A549 (cell line): ENCODE data around the gene VPS13D. TPM values are rescaled to one million over a fixed set of nuclear protein-coding genes. Genes with fewer than 3 reads are reported as not detected.

Experiments
- ATAC-seq, 2 experiments: fragments of 200-7000 bp in 1 of 2; fragments of >200 bp in 1 of 2; cut with Nextera tagmentation in 1 of 2; cut with Tn5 transposase in 1 of 2; 3 replicates each; pipeline versions ENCODE4 v1.8.0 to v1.9.1; 2018 to 2020; ENCODE audit warnings: mild to moderate bottlenecking in 1 of 2, moderate library complexity in 1 of 2
- CTCF ChIA-PET: fragments of 300-600 bp; sonication (Branson Sonifier 250); formaldehyde crosslinking; extraction: SDS; loops from one replicate; lab custom pipeline; 2021; ENCODE audit warnings: antibody characterized with exemption, inconsistent platforms; lab: Yijun Ruan, JAX
- POLR2A ChIA-PET: fragments of 350-600 bp; formaldehyde crosslinking; extraction: SDS; loops from one replicate; lab custom pipeline; 2021; ENCODE audit warnings: antibody characterized with exemption, inconsistent platforms; lab: Yijun Ruan, JAX
- DNase-seq, 2 experiments: peaks; one replicate each; pipeline versions ENCODE4 v3.0.0 to v3.0.0-alpha.2; 2011 to 2016; ENCODE audit warnings: low read depth in 1 of 2, low spot score in 1 of 2
- FAIRE-seq: peaks from 2 replicates; lab custom pipeline; 2011; peaks lifted over from hg19 to GRCh38; lab: Jason Lieb, UNC
- H3K27ac ChIP-seq, 2 experiments: fragments of >200 bp; sonication (Bioruptor Twin); formaldehyde crosslinking; 3 replicates each; pipeline ENCODE4 v1.5.1; 2016 to 2017
- H3K4me1 ChIP-seq: fragments of >200 bp; sonication (Bioruptor Twin); formaldehyde crosslinking; 3 replicates; pipeline ENCODE4 v1.6.1; 2016
- H3K4me2 ChIP-seq: fragments of >200 bp; sonication (Bioruptor Twin); formaldehyde crosslinking; 3 replicates; pipeline ENCODE4 v1.6.1; 2016
- H3K4me3 ChIP-seq: fragments of >200 bp; sonication (Bioruptor Twin); formaldehyde crosslinking; 3 replicates; pipeline ENCODE4 v1.5.1; 2016
- H3K9me3 ChIP-seq: fragments of >200 bp; sonication (Bioruptor Twin); formaldehyde crosslinking; 3 replicates; pipeline ENCODE4 v1.6.1; 2016
- CBX8 ChIP-seq: fragments of 200-600 bp; sonication (generic); IDR thresholded peaks from 2 replicates; pipeline ENCODE4 v1.6.1; 2016
- CEBPB ChIP-seq, 2 experiments: fragments of >200 bp in 1 of 2; sonication (Bioruptor Twin) in 1 of 2; formaldehyde crosslinking in 1 of 2; IDR thresholded peaks; 2 replicates each; pipeline ENCODE4 v1.6.1; 2012 to 2016
- CHD2 ChIP-seq: fragments of 150-350 bp; IDR thresholded peaks from 2 replicates; pipeline ENCODE4 v1.6.1; 2014; ENCODE audit warnings: low read length; ENCODE audit not compliant: partially characterized antibody
- CHD4 ChIP-seq: fragments of 200-600 bp; sonication (generic); IDR thresholded peaks from 2 replicates; pipeline ENCODE4 v1.6.1; 2016; ENCODE audit warnings: antibody characterized with exemption, mild to moderate bottlenecking, borderline replicate concordance
- EHMT2 ChIP-seq: fragments of 200-600 bp; sonication (generic); IDR thresholded peaks from 2 replicates; pipeline ENCODE4 v1.6.1; 2016; ENCODE audit warnings: antibody characterized with exemption, low read depth, mild to moderate bottlenecking, moderate library complexity
- EP300 ChIP-seq, 2 experiments: fragments of >200 bp; sonication (Bioruptor Twin); formaldehyde crosslinking; IDR thresholded peaks; 2 replicates in 1 of 2; 3 replicates in 1 of 2; pipeline ENCODE4 v1.6.1; 2016 to 2017
- ESRRA ChIP-seq: fragments of 150-350 bp; IDR thresholded peaks from 2 replicates; pipeline ENCODE4 v1.6.1; 2014; ENCODE audit warnings: mild to moderate bottlenecking, low read length, borderline replicate concordance
- FOSL2 ChIP-seq, 2 experiments: fragments of 450-650 bp in 1 of 2; fragments of >200 bp in 1 of 2; sonication (Bioruptor Twin) in 1 of 2; formaldehyde crosslinking; IDR thresholded peaks; 2 replicates each; pipeline versions ENCODE4 v1.5.0 to v1.6.1; 2016 to 2020; ENCODE audit warnings: mild to moderate bottlenecking in 1 of 2, moderate library complexity in 1 of 2
- FOXS1 ChIP-seq: fragments of 250-450 bp; sonication (Bioruptor Pico); IDR thresholded peaks from 2 replicates; pipeline ENCODE4 v1.5.0; 2020; ENCODE audit warnings: mild to moderate bottlenecking, moderate library complexity
- GATA3 ChIP-seq: IDR thresholded peaks from 2 replicates; pipeline ENCODE4 v1.6.1; 2012; ENCODE audit warnings: borderline replicate concordance
- HOXB5 ChIP-seq: fragments of 250-450 bp; sonication (Bioruptor Pico); IDR thresholded peaks from 2 replicates; pipeline ENCODE4 v1.5.0; 2020; ENCODE audit warnings: mild to moderate bottlenecking, moderate library complexity
- MYC ChIP-seq: IDR thresholded peaks from 2 replicates; pipeline ENCODE4 v1.6.1; 2012; ENCODE audit warnings: mild to moderate bottlenecking, inconsistent platforms, low read length, improper control_type of control experiment, borderline replicate concordance
- NFE2L2 ChIP-seq: fragments of 150-350 bp; conservative IDR thresholded peaks from 2 replicates; pipeline ENCODE4 v1.6.1; 2014; ENCODE audit warnings: low read length
- NR3C1 ChIP-seq: fragments of >200 bp; sonication (Bioruptor Twin); formaldehyde crosslinking; IDR thresholded peaks from 3 replicates; pipeline ENCODE4 v1.6.1; 2017
- PHF8 ChIP-seq: fragments of 200-600 bp; sonication (generic); IDR thresholded peaks from 2 replicates; pipeline ENCODE4 v1.6.1; 2016; ENCODE audit warnings: low read depth, mild to moderate bottlenecking, antibody characterized with exemption, moderate library complexity, borderline replicate concordance
- POLR2AphosphoS2 ChIP-seq: conservative IDR thresholded peaks from 2 replicates; pipeline ENCODE4 v1.6.1; 2012; ENCODE audit warnings: low read length, improper control_type of control experiment, inconsistent platforms
- RAD21 ChIP-seq, 2 experiments: fragments of >200 bp in 1 of 2; sonication (Bioruptor Twin) in 1 of 2; formaldehyde crosslinking in 1 of 2; IDR thresholded peaks in 1 of 2; conservative IDR thresholded peaks in 1 of 2; 2 replicates in 1 of 2; 3 replicates in 1 of 2; pipeline ENCODE4 v1.6.1; 2012 to 2018; ENCODE audit warnings: inconsistent platforms in 1 of 2
- SREBF2 ChIP-seq: fragments of 450-650 bp; IDR thresholded peaks from 2 replicates; pipeline ENCODE4 v1.6.1; 2014; ENCODE audit warnings: mild to moderate bottlenecking, moderate library complexity
- TFCP2L1 ChIP-seq: fragments of 250-450 bp; sonication (Bioruptor Pico); IDR thresholded peaks from 2 replicates; pipeline ENCODE4 v1.5.0; 2021; ENCODE audit warnings: mild to moderate bottlenecking
- ZC3H11A ChIP-seq: fragments of 450-650 bp; IDR thresholded peaks from 2 replicates; pipeline ENCODE4 v1.6.1; 2014; ENCODE audit warnings: antibody characterized with exemption, mild to moderate bottlenecking
- ZSCAN20 ChIP-seq: fragments of 250-450 bp; sonication (Bioruptor Pico); IDR thresholded peaks from 2 replicates; pipeline ENCODE4 v1.8.0; 2022; ENCODE audit warnings: mild to moderate bottlenecking, moderate library complexity
- WGBS: methylation state at CpG from one replicate; pipeline ENCODE4 v1.1.6; 2017; ENCODE audit errors: missing lambda C conversion rate; 5-methylcytosine and 5-hydroxymethylcytosine counted together
- polyA plus RNA-seq, 4 experiments: library from polyadenylated mRNA; depleted of rRNA in 3 of 4; stranded (reverse); fragments of >200 nt; fragmentation: RNase III in 1 of 4; extraction: RNeasy Plus Mini Kit Qiagen cat#74134 plus additional on column Dnase treatment in 1 of 4; gene quantifications; 2 replicates in 3 of 4; 3 replicates in 1 of 4; pipeline ENCODE4 v1.2.3, GENCODE V29; 2011 to 2017
- TF ChIP-seq, protein P1 (sequence below): fragments of 150-350 bp; IDR thresholded peaks from 2 replicates; pipeline ENCODE4 v1.6.1; 2014; ENCODE audit warnings: low read depth, mild to moderate bottlenecking, low read length

VPS13D gene
- polyA plus RNA-seq, 2 of the 4 experiments (the other 2 are of a cell fraction): 5.4 to 15.9 TPM

- TF ChIP-seq CHD4 (no peak), EHMT2 (no peak), HOXB5 (CRISPR knock-in tag) (no peak), TFCP2L1 (CRISPR knock-in tag) (no peak), POLR2AphosphoS2 (no peak), ZSCAN20 (no peak), EP300 (IDR thresholded peaks at IDR 0.05) (no peak)
These were observed 283.4 kb downstream of the VPS13D start (continued) for GRCh38 chr1:12513181-12513580.

DNA sequence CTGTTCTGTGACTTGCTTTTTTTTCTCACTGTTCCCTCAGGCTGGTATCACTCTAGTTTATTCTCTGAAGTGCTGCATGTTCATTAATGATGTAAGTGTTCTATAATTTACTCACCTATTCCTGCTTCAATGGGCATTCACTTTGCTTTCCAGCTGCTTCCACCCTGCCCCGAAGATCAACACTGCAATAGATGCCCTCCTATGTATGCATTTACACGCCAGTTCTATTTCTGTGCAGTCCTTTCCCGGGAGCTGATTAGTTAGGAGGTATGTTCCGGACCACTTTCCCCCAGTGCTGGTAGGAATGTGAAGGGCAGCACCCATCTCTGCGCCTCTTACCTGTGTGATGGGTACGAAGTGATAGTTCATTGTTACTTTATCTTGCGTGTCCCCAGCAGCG, 284.8 kb downstream of the VPS13D start:
- no peak for ATAC-seq
- Histone ChIP-seq H3K4me3 (no peak overlapping the region), H3K27ac (no peak overlapping the region), H3K4me1 (0 out of 3 replicates have a peak, but pooled peaks cover 3% of the 10 kb centered on the region), H3K4me2 (no peak overlapping the region), H3K9me3 (no peaks in the 10 kb centered on the region)
- no peak for FAIRE-seq
- no peak for DNase-seq
- TF ChIP-seq PHF8 (no peak), FOXS1 (CRISPR knock-in tag) (no peak)
- ChIA-PET POLR2A (no interaction called here), CTCF (interaction anchor here (0.6 kb wide), 2 partner anchors 13 to 55 kb away, joined by 3 read pairs; no protein-coding TSS in a partner anchor)
- WGBS: 88% methylated on average over 8 of the region's 8 CpGs

DNA sequence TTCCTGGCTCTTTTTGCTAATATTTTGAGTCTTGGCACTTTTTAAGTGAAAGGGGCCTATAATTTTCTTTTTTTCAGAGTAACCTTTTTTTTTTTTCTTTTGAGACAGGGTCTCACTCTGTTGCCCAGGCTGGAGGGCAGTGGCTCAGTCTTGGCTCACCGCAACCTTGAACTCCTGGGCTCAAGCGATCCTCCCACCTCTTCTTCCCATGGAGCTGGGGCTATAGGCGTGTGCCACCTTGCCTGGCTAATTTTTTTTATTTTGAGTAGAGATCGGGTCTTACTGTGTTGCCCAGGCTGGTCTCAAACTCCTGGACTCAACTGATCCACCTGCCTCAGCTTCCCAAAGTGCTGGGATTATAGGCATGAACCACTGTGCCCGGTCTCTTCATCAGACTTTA, 285.4 kb downstream of the VPS13D start:
- no peaks in the 10 kb centered on the region for H3K9me3 ChIP-seq
- H3K27ac ChIP-seq: no peak overlapping the region
- ATAC-seq (no peak), DNase-seq (no peak), FAIRE-seq (no peak)
- ChIA-PET CTCF (no interaction called here), POLR2A (no interaction called here)
- H3K4me1 ChIP-seq: 0 out of 3 replicates have a peak, but pooled peaks cover 3% of the 10 kb centered on the region
- TF ChIP-seq MYC: no peak
- TF ChIP-seq EHMT2: no peak
- TF ChIP-seq, protein P1, sequence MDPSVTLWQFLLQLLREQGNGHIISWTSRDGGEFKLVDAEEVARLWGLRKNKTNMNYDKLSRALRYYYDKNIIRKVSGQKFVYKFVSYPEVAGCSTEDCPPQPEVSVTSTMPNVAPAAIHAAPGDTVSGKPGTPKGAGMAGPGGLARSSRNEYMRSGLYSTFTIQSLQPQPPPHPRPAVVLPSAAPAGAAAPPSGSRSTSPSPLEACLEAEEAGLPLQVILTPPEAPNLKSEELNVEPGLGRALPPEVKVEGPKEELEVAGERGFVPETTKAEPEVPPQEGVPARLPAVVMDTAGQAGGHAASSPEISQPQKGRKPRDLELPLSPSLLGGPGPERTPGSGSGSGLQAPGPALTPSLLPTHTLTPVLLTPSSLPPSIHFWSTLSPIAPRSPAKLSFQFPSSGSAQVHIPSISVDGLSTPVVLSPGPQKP: no peak
- no peak for TF ChIP-seq RAD21 (conservative IDR thresholded peaks at IDR 0.05 in 1 of 2, IDR thresholded peaks at IDR 0.05 in 1 of 2)
- no peak for TF ChIP-seq CBX8
- no peak for TF ChIP-seq CEBPB (IDR thresholded peaks at IDR 0.05)
- no peak for TF ChIP-seq GATA3
- no peak for TF ChIP-seq ZC3H11A
- no peak for TF ChIP-seq POLR2AphosphoS2
- no peak overlapping the region for H3K4me2 ChIP-seq
- no peak overlapping the region for H3K4me3 ChIP-seq
- 90% methylated on average over 5 of the region's 5 CpGs for WGBS

DNA sequence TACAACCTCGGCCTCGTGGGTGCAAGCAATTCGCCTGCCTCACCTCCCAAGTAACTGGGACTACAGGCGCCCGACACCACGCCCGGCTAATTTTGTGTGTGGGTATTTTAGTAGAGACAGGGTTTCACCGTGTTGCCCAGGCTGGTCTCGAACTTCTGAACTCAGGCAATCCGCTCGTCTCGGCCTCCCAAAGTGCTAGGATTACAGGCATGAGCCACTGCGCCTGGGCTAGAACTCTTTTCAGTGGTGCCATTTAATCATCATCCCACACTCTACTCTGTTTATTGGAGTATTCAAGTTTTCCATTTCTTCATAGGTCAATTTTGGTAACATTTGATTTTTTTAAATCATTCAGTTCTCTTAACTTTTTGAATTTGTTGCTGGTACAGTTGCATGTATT, 286.9 kb downstream of the VPS13D start:
- ChIA-PET CTCF (interaction anchor here (1.3 kb wide), 1 partner anchor 32 kb away, joined by 6 read pairs; no protein-coding TSS in a partner anchor), POLR2A (no interaction called here)
- WGBS: 93% methylated on average over 13 of the region's 13 CpGs
- DNase-seq: no peak
- H3K27ac ChIP-seq: no peak overlapping the region
- no peak overlapping the region for H3K4me2 ChIP-seq
- no peak overlapping the region for H3K4me3 ChIP-seq
- 0 out of 3 replicates have a peak, but pooled peaks cover 3% of the 10 kb centered on the region for H3K4me1 ChIP-seq
- TF ChIP-seq ESRRA: no peak
- no peak for TF ChIP-seq FOXS1 (CRISPR knock-in tag)
- TF ChIP-seq SREBF2: no peak
- no peak for TF ChIP-seq CEBPB (IDR thresholded peaks at IDR 0.05)
- no peak for TF ChIP-seq NFE2L2
- TF ChIP-seq PHF8: no peak
- no peak for TF ChIP-seq CHD4
- no peak for TF ChIP-seq ZC3H11A
- no peak for TF ChIP-seq FOSL2 (IDR thresholded peaks at IDR 0.05)
- no peak for TF ChIP-seq FOSL2 (CRISPR knock-in tag; IDR thresholded peaks at IDR 0.05)
- no peak for TF ChIP-seq EP300 (IDR thresholded peaks at IDR 0.05)
- no peak for TF ChIP-seq RAD21 (conservative IDR thresholded peaks at IDR 0.05 in 1 of 2, IDR thresholded peaks at IDR 0.05 in 1 of 2)
- no peak for TF ChIP-seq NR3C1
- no peak for TF ChIP-seq CHD2
- TF ChIP-seq, all 56 proteins: peak for 0
- H3K9me3 ChIP-seq: no peaks in the 10 kb centered on the region
- FAIRE-seq (no peak), ATAC-seq (no peak)
